ENCODE results near the gene CMTM1. TPM values are rescaled to one million over a fixed set of nuclear protein-coding genes. Genes with fewer than 3 reads are reported as not detected.
A peak's percentile ranks its signal among the peaks of the same experiment; 100 is the strongest.
"Not testable (repeated sequence)": the region's sequence is repeated elsewhere in the genome, so short reads cannot be mapped to it uniquely, and the experiment has no call there.

Gene CMTM1
- total and polyA plus RNA-seq, 11 donors = 0.40 to 2.4 (median 1.1) TPM; not detected in 2

DNA sequence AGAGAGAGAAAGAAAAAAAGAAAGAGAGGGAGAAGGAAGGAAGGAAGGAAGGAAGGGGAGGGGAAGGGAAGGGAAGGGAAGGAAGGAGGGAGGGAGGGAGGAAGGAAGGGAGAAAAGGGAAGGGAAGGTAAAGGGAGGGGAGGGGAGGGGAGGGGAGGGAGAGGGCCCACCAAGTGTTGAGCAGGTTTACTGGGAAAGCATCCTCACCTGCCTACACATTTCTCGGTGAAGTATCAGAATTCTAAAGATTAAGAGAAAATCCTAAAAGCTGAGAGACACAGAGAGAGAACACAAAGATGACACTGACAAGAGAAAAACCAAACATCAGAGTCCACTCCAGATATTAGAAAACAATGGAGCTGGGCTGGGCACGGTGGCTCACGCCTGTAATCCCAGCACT is 26.0 kb downstream of the CMTM1 start:
- no peak for ATAC-seq
- no peak overlapping the region for H3K4me3 ChIP-seq
- peaks cover 0 to 27% (median under 1%) of the 10 kb centered on the region in 12 donors for H3K4me1 ChIP-seq
- no peak for TF ChIP-seq CTCF (IDR thresholded peaks at IDR 0.05)
- no peak for TF ChIP-seq POLR2A (IDR thresholded peaks at IDR 0.05)
- no peaks in the 10 kb centered on the region for H3K27me3 ChIP-seq
- H3K27ac ChIP-seq = no peak overlapping the region
- WGBS, 4 donors = 86 to 94% (median 89%) methylated on average over 3 of the region's 3 CpGs
- H3K9me3 ChIP-seq = peaks cover 0 to 4% (median 0%) of the 10 kb centered on the region in 12 donors
- DNase-seq = no peak
- H3K36me3 ChIP-seq = no peaks in the 10 kb centered on the region
- intact Hi-C loops (cut with DNase I) = no loop called here

- WGBS, 4 donors = 94 to 99% (median 97%) methylated on average over 3 of the region's 3 CpGs
- Histone ChIP-seq H3K27ac (no peak overlapping the region), H3K27me3 (no peaks in the 10 kb centered on the region), H3K4me3 (no peak overlapping the region), H3K36me3 (no peaks in the 10 kb centered on the region), H3K9me3 (peaks cover 0 to 4% (median 0%) of the 10 kb centered on the region in 12 donors), H3K4me1 (peaks cover 0 to 21% (median 0%) of the 10 kb centered on the region in 12 donors)
- DNase-seq (no peak), ATAC-seq (no peak)
- intact Hi-C loops (cut with DNase I) = no loop called here
- TF ChIP-seq CTCF (IDR thresholded peaks at IDR 0.05) = no peak
- TF ChIP-seq POLR2A (IDR thresholded peaks at IDR 0.05) = no peak
Measured at GRCh38 chr16:66592814-66593213, 26.6 kb downstream of the CMTM1 start.

GRCh38 chr16:66594739-66595138 is 28.5 kb downstream of the CMTM1 start:
- intact Hi-C loops (cut with DNase I) = loop anchor here in 1 of 10 donors (5.0 kb wide), 1 partner anchor 32 kb away; no protein-coding TSS in a partner anchor
- Histone ChIP-seq H3K9me3 (peaks cover 0 to 4% (median 0%) of the 10 kb centered on the region in 12 donors), H3K4me1 (peaks cover 0 to 10% (median 0%) of the 10 kb centered on the region in 12 donors), H3K36me3 (no peaks in the 10 kb centered on the region), H3K4me3 (no peak overlapping the region), H3K27ac (no peak overlapping the region), H3K27me3 (no peaks in the 10 kb centered on the region)
- WGBS, 4 donors = 59 to 68% (median 66%) methylated on average over 7 of the region's 7 CpGs
- DNase-seq = no peak
- ATAC-seq = peak in 1 of 4 donors; percentile 50
- TF ChIP-seq CTCF (IDR thresholded peaks at IDR 0.05) (no peak), POLR2A (IDR thresholded peaks at IDR 0.05) (no peak)

- H3K4me3 ChIP-seq, H3K36me3 ChIP-seq, H3K27me3 ChIP-seq, ATAC-seq, H3K9me3 ChIP-seq, H3K4me1 ChIP-seq, H3K27ac ChIP-seq, DNase-seq: not testable (repeated sequence)
- intact Hi-C loops (cut with DNase I) = loop anchor here in 1 of 10 donors (5.0 kb wide), 1 partner anchor 34 kb away; no protein-coding TSS in a partner anchor
- 94 to 100% (median 99%) methylated on average over 4 of the region's 4 CpGs for WGBS, 4 donors
Measured at GRCh38 chr16:66596559-66596958, 30.3 kb downstream of the CMTM1 start.

Measured in heart left ventricle (tissue), 16 donors.